ENCODE data around the gene FCN1.

DNA sequence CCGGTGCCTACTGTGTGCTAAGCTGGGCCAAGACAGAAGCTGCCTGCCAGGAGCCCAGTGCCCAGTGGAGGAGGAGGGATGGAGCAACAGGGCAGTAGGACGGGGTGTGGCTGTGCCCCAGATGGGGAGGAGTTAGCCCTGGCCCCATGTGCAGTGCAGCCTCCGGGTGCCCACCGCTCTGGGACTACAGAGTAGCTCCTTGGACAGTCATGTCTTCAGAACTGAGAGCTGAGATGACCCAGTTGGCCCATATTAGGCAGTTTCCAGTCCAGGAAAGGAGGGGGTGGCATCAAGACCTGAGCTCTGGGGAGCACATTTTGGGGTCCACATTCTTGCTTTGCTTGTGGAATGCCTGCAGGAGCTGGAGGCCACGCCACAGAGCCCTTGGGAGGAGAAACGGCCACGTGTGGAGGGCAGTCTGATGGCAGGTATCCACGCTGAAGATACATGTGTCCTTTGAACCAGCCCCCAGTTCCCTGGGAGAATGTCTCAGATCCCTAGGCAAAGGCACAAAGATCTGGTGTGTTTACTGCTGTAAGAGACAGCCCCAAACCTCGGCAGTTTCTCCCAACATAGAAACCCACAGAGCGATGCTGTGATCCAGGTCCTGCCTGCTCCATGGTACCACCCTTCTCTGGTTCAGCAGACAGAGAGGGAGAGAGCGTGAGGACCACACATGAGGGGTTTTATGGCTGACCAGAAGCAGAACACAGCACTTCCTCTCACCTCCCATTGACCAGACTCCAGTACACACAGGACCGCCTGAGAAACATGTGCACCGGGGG, 46.8 kb upstream of the FCN1 start:
- TF ChIP-seq, protein P1, sequence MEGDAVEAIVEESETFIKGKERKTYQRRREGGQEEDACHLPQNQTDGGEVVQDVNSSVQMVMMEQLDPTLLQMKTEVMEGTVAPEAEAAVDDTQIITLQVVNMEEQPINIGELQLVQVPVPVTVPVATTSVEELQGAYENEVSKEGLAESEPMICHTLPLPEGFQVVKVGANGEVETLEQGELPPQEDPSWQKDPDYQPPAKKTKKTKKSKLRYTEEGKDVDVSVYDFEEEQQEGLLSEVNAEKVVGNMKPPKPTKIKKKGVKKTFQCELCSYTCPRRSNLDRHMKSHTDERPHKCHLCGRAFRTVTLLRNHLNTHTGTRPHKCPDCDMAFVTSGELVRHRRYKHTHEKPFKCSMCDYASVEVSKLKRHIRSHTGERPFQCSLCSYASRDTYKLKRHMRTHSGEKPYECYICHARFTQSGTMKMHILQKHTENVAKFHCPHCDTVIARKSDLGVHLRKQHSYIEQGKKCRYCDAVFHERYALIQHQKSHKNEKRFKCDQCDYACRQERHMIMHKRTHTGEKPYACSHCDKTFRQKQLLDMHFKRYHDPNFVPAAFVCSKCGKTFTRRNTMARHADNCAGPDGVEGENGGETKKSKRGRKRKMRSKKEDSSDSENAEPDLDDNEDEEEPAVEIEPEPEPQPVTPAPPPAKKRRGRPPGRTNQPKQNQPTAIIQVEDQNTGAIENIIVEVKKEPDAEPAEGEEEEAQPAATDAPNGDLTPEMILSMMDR (IDR thresholded peaks at IDR 0.05): no peak
- no peak for TF ChIP-seq ZFX (IDR thresholded peaks at IDR 0.05; ENCODE audit: borderline replicate concordance)
